H9 (cell line): ENCODE results near the gene INPP5E. TPM values are rescaled to one million over a fixed set of nuclear protein-coding genes. Genes with fewer than 3 reads are reported as not detected.

Experiments
- DNase-seq: peaks from one replicate; pipeline ENCODE4 v3.0.0-alpha.2; 2017
- H2AFZ ChIP-seq: one replicate; pipeline ENCODE4 v1.6.1; 2013; ENCODE audit warnings: mild to moderate bottlenecking, low read length, control low read depth, moderate library complexity
- H2AK5ac ChIP-seq: 2 replicates; pipeline ENCODE4 v1.6.1; 2013; ENCODE audit warnings: low read length, control low read depth, mixed read lengths; ENCODE audit not compliant: insufficient read length
- H2BK120ac ChIP-seq: one replicate; pipeline ENCODE4 v1.6.1; 2013; ENCODE audit warnings: low read depth, mild to moderate bottlenecking, low read length, control low read depth, inconsistent platforms; ENCODE audit not compliant: poor library complexity, severe bottlenecking
- H2BK12ac ChIP-seq: 2 replicates; pipeline ENCODE4 v1.6.1; 2013; ENCODE audit warnings: low read length, control low read depth, mixed read lengths, low read depth; ENCODE audit not compliant: insufficient read length
- H2BK15ac ChIP-seq: 2 replicates; pipeline ENCODE4 v1.6.1; 2013; ENCODE audit warnings: low read depth, low read length, control low read depth
- H2BK20ac ChIP-seq: one replicate; pipeline ENCODE4 v1.6.1; 2013; ENCODE audit warnings: low read depth, mild to moderate bottlenecking, low read length, control low read depth, inconsistent platforms; ENCODE audit not compliant: poor library complexity, severe bottlenecking
- H2BK5ac ChIP-seq: 2 replicates; pipeline ENCODE4 v1.6.1; 2013; ENCODE audit warnings: low read length, control low read depth, mixed read lengths; ENCODE audit not compliant: insufficient read length
- H3K14ac ChIP-seq: 2 replicates; pipeline ENCODE4 v1.6.1; 2013; ENCODE audit warnings: low read length, control low read depth; ENCODE audit not compliant: insufficient read depth
- H3K18ac ChIP-seq: 2 replicates; pipeline ENCODE4 v1.6.1; 2013; ENCODE audit warnings: low read depth, mild to moderate bottlenecking, mixed read lengths, low read length, control low read depth; ENCODE audit not compliant: insufficient read length
- H3K23ac ChIP-seq: 2 replicates; pipeline ENCODE4 v1.6.1; 2013; ENCODE audit warnings: low read length, control low read depth, mixed read lengths, low read depth; ENCODE audit not compliant: insufficient read length
- H3K23me2 ChIP-seq: 2 replicates; pipeline ENCODE4 v1.6.1; 2013; ENCODE audit warnings: low read depth, mild to moderate bottlenecking, mixed read lengths, low read length, control low read depth; ENCODE audit not compliant: insufficient read length, poor library complexity, severe bottlenecking
- H3K27ac ChIP-seq: 2 replicates; pipeline ENCODE4 v1.5.1; 2013; ENCODE audit warnings: low read length, control low read depth, mixed read lengths, low read depth; ENCODE audit not compliant: insufficient read length
- H3K27me3 ChIP-seq: 2 replicates; pipeline ENCODE4 v1.6.1; 2013; ENCODE audit warnings: low read length, control low read depth, inconsistent platforms; ENCODE audit not compliant: insufficient read depth
- H3K4ac ChIP-seq: 2 replicates; pipeline ENCODE4 v1.6.1; 2013; ENCODE audit warnings: low read depth, mild to moderate bottlenecking, control low read depth, inconsistent platforms, low read length, moderate library complexity
- H3K4me1 ChIP-seq: 2 replicates; pipeline ENCODE4 v1.6.1; 2013; ENCODE audit warnings: low read length, control low read depth, inconsistent platforms; ENCODE audit not compliant: insufficient read depth
- H3K4me2 ChIP-seq: 2 replicates; pipeline ENCODE4 v1.6.1; 2013; ENCODE audit warnings: low read length, control low read depth, mixed read lengths; ENCODE audit not compliant: insufficient read length, insufficient read depth
- H3K56ac ChIP-seq: 2 replicates; pipeline ENCODE4 v1.6.1; 2013; ENCODE audit warnings: low read depth, mild to moderate bottlenecking, mixed read lengths, low read length, control low read depth; ENCODE audit not compliant: insufficient read length
- H3K79me1 ChIP-seq: 2 replicates; pipeline ENCODE4 v1.6.1; 2013; ENCODE audit warnings: low read depth, mild to moderate bottlenecking, moderate library complexity, low read length, control low read depth, inconsistent platforms; ENCODE audit not compliant: insufficient read depth, poor library complexity, severe bottlenecking
- H3K79me2 ChIP-seq: 2 replicates; pipeline ENCODE4 v1.6.1; 2013; ENCODE audit warnings: low read length, control low read depth, inconsistent platforms; ENCODE audit not compliant: insufficient read depth
- H3K9ac ChIP-seq: 2 replicates; pipeline ENCODE4 v1.6.1; 2013; ENCODE audit warnings: low read length, control low read depth, mixed read lengths; ENCODE audit not compliant: insufficient read length; ENCODE audit errors: extremely low read depth
- H3K9me3 ChIP-seq: one replicate; pipeline ENCODE4 v1.6.1; 2013; ENCODE audit warnings: low read depth, low read length, inconsistent platforms; ENCODE audit not compliant: control insufficient read depth
- H3T11ph ChIP-seq: one replicate; pipeline ENCODE4 v1.6.1; 2013; ENCODE audit warnings: mild to moderate bottlenecking, low read length, control low read depth, inconsistent platforms
- H4K20me1 ChIP-seq: one replicate; pipeline ENCODE4 v1.6.1; 2013; ENCODE audit not compliant: control insufficient read depth, insufficient read length, insufficient read depth
- H4K5ac ChIP-seq: 2 replicates; pipeline ENCODE4 v1.6.1; 2013; ENCODE audit warnings: low read depth, mild to moderate bottlenecking, mixed read lengths, low read length, control low read depth; ENCODE audit not compliant: insufficient read length
- H4K8ac ChIP-seq: replicated peaks from 2 replicates; pipeline ENCODE4 v1.6.1; 2013; ENCODE audit warnings: low read length, control low read depth, mixed read lengths, low read depth; ENCODE audit not compliant: insufficient read length
- H4K91ac ChIP-seq: 2 replicates; pipeline ENCODE4 v1.6.1; 2013; ENCODE audit warnings: low read depth, mild to moderate bottlenecking, moderate library complexity, mixed read lengths, low read length, control low read depth; ENCODE audit not compliant: insufficient read length
- H3K27ac Mint-ChIP-seq, 3 experiments: 2 replicates in 2 of 3; 3 replicates in 1 of 3; pipeline ENCODE4 v1.8.0; 2020 to 2021; ENCODE audit warnings: mixed read lengths in 3 of 3, mild to moderate bottlenecking in 1 of 3, moderate library complexity in 1 of 3
- H3K27me3 Mint-ChIP-seq: 2 replicates; pipeline ENCODE4 v1.8.0; 2021; ENCODE audit warnings: low read depth, mild to moderate bottlenecking, moderate library complexity, mixed read lengths
- H3K36me3 Mint-ChIP-seq, 3 experiments: 2 replicates in 2 of 3; 3 replicates in 1 of 3; pipeline ENCODE4 v1.8.0; 2020 to 2021; ENCODE audit warnings: low read depth in 3 of 3, mixed read lengths in 3 of 3; ENCODE audit not compliant: insufficient read depth in 1 of 3
- H3K4me1 Mint-ChIP-seq, 2 experiments: 2 replicates each; pipeline ENCODE4 v1.8.0; 2020; ENCODE audit warnings: mixed read lengths in 2 of 2
- H3K4me3 Mint-ChIP-seq, 2 experiments: 2 replicates in 1 of 2; 3 replicates in 1 of 2; pipeline ENCODE4 v1.8.0; 2020 to 2021; ENCODE audit warnings: mild to moderate bottlenecking in 2 of 2, mixed read lengths in 2 of 2, moderate library complexity in 1 of 2
- H3K9me3 Mint-ChIP-seq, 2 experiments: 2 replicates in 1 of 2; 3 replicates in 1 of 2; pipeline ENCODE4 v1.8.0; 2020; ENCODE audit warnings: mild to moderate bottlenecking in 2 of 2, mixed read lengths in 2 of 2, moderate library complexity in 1 of 2
- CTCF ChIP-seq: fragments of 200-600 bp; sonication (generic); conservative IDR thresholded peaks from 3 replicates; pipeline ENCODE4 v1.8.0; 2021; ENCODE audit warnings: antibody characterized with exemption, mild to moderate bottlenecking
- WGBS: extraction: QIAGEN DNeasy Blood & Tissue Kit; methylation state at CpG from one replicate; pipeline ENCODE4 v1.1.7; 2013; ENCODE audit warnings: missing lambda C conversion rate, low lambda C conversion rate, mixed read lengths; ENCODE audit not compliant: insufficient read length; ENCODE audit errors: extremely low coverage; 5-methylcytosine and 5-hydroxymethylcytosine counted together
- total RNA-seq: library from RNA; stranded (reverse); gene quantifications from 2 replicates; pipeline ENCODE4 v1.2.1, GENCODE V29; 2021

Gene INPP5E
- total RNA-seq, 1 experiment from 2014 or later, result 21.0 TPM

GRCh38 chr9:136391737-136392537 lies 47.7 kb downstream of the INPP5E start:
- Histone ChIP-seq H3K27ac (no peak overlapping the region), H4K8ac (no peak overlapping the region), H3K4me1 (no peaks in the 10 kb centered on the region), H2AFZ (no peak overlapping the region), H3K9ac (no peak overlapping the region), H3K23me2 (no peaks in the 10 kb centered on the region), H3K56ac (no peak overlapping the region), H3K79me2 (no peaks in the 10 kb centered on the region), H2BK5ac (no peak overlapping the region), H3K4ac (no peak overlapping the region), H3K14ac (no peak overlapping the region), H3T11ph (no peak overlapping the region), H4K20me1 (no peaks in the 10 kb centered on the region), H3K27me3 (no peaks in the 10 kb centered on the region), H2BK20ac (no peak overlapping the region), H3K4me2 (no peak overlapping the region), H3K79me1 (no peaks in the 10 kb centered on the region), H2AK5ac (no peak overlapping the region), H3K9me3 (no peaks in the 10 kb centered on the region), H4K5ac (no peak overlapping the region), H3K23ac (no peak overlapping the region), H2BK120ac (no peak overlapping the region), H2BK12ac (no peak overlapping the region), H2BK15ac (no peak overlapping the region), H3K18ac (no peak overlapping the region), H4K91ac (no peak overlapping the region)
- H3K4me1 Mint-ChIP-seq, result no peaks in the 10 kb centered on the region
- DNase-seq, result no peak
- no peak for TF ChIP-seq CTCF
- no CpG with 5 or more reads among the region's 28 CpGs for WGBS
- no peaks in the 10 kb centered on the region for H3K9me3 Mint-ChIP-seq
- H3K27me3 Mint-ChIP-seq, result no peaks in the 10 kb centered on the region
- peaks cover 48 to 79% (median 75%) of the 10 kb centered on the region in 3 experiments; a peak in 6 of 7 replicates for H3K36me3 Mint-ChIP-seq
- peak overlapping the region in 1 of 3 experiments; percentile 73; a peak in 1 of 7 replicates for H3K27ac Mint-ChIP-seq
- no peak overlapping the region for H3K4me3 Mint-ChIP-seq
